Measurements from ENCODE around the gene KCNQ1OT1. TPM values are rescaled to one million over a fixed set of nuclear protein-coding genes. Genes with fewer than 3 reads are reported as not detected.

KCNQ1OT1 gene
- total RNA-seq, 1 donor, result 2.7 TPM

DNA sequence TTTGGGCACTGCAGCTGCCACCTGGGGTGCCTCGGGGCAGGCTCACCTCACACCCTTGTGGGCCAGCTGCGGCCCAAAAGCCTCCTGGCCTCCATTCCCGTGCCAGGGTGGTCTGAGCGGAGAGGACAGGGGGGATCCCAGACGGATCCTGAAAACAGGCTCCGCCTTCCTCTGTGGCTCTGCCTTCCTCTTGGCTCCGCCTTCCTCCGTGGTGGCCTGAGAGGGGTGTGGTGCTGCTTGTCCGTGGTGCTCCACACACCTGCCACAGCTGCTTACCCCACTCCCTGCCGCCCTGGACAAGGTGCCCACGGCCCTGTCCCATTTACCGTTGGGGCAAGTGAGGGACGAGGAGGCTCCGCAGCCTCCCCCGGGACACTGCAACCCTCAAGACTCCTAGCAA lies 23.2 kb upstream of the KCNQ1OT1 start:
- DNase-seq (ENCODE audit: low read depth in 2 of 3, low spot score in 2 of 3), result no peak

DNA sequence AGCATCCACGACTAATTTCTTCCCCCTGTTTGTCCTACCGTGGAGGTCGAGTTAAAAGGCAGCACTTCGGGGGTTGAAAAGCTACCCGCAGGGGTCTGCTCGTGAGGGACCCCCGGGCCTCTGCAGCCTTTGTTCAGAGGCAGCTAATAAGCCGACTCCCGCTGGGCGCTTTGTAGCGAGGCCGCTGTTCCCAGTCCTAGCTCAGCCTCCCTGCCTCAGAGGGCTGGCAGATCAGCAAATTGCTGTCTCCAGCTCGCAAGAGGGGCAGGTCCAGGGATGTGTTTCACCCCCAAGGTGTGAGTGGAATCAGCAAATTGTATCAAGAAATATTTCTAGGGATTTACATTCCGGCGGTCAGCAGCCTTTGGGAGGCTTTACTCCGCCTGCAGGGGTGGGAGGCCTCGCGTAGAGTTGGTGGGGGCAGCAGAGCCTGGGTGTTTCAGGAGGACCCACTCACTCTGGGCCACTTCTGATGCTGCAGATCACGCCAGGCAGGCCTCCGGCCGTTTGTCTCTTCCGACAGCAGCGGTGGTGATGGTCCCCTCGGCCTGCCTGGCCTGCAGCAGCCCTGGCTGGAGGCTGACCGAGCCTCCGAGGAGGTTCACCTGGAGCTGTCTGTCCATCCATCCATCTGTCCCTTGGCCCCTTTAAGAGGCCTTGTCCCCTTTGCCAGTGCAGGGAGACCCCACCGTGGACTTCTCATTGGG lies 21.6 kb upstream of the KCNQ1OT1 start:
- no peak for DNase-seq (ENCODE audit: low read depth in 2 of 3, low spot score in 2 of 3)

DNA sequence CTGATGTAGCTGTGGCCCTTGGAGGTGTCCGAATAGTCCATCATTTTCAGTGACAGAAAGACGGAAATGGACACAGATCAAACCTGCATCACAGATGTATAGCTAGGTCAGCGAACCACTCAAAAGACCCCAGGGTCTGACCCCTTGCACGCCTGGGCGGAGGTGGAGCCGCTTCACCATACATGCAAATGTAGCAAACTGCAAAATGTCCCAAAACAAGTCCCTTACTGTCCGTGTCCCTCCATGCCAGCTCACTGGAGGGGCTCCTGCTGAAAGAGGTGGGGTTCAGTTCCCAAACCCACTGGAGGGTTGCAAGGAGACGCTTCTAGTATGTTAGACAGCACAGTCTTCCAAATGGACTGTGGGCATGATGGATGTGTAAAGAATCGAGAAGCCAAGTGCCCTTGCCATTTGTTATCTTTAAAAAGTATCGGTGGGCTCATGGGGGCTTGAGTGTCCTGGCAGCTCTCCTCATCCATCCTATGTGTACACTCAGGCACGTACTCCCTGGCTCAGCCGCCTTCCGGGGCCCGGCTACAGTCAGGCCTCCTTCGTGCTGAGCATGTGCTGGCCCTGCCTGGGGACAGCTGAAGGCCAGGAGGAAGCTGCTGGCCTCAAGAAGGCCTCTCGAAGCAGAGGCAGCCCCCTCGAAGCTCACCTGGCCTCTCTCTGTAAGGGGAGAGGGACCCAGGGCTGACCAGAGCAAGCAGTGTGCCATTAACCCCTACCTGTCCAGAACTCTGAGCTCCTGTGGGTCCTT lies 20.2 kb upstream of the KCNQ1OT1 start:
- no peak for DNase-seq (ENCODE audit: low read depth in 2 of 3, low spot score in 2 of 3)

DNA sequence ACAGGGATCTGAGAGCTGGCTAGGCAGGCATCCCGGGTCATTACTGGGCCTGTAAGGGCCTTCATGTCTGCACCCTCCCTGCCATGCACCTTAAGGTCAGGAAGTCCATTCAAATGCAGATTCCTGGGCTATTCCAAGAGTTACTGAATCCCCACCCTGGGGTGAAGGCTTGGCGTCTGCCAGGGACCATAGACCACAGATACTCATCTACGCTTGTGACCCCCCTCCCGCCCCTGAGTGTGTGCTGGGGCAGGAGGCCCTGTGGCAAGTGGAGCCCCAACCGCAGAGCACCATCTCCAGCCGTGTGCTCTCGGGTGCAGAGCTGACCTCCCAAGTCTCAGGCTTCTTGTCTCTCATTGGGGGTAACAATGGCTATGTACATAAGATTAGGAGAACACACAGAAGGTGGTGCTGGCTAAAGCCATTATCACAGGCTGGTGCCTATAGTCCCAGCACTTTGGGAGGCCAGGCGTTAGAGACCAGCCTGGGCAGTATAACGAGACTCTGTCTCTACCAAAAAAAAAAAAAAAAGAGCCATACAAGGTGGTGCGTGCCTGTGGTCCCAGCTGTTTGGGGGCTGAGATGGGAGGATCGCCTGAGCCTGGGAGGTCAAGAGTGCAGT lies 19.1 kb upstream of the KCNQ1OT1 start:
- DNase-seq (ENCODE audit: low read depth in 2 of 3, low spot score in 2 of 3), result no peak

DNA sequence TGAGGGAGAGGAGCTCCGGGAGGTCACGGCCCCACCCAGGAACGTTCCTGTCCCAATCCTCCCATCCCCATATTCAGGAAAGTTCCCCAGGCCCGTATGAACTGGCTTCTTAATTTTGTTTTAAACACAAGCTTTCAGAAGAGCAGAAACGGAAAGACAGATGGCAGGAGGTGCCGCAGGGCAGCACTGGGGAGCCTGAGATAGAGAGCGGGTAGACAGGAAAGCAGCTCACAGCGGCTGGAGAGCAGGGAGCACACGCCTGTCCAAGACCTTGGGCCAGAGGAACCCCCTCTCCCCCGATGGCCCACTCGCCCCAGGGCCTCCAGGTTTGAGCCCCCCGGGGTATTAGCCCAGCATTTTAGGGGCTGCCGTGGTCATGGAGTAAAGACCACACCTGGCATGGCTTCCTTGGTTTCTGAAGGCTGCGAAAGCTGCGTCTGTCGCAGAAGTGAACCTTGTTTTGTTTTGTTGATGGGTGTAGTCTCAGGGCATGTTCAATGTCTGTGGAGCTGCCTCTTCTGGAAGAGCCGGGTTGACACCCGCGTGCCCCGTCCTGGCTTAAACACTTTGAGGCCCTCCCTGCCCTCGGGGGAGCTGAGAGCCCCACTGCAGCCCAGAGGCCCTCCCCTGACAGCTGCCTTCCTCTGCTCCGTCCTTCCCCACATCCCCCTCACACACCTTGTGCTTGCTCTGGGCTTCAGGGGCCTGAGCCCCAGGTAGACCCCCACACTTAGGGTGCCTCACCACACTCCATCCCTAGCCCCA lies 17.9 kb upstream of the KCNQ1OT1 start:
- DNase-seq (ENCODE audit: low read depth in 2 of 3, low spot score in 2 of 3), result no peak

DNA sequence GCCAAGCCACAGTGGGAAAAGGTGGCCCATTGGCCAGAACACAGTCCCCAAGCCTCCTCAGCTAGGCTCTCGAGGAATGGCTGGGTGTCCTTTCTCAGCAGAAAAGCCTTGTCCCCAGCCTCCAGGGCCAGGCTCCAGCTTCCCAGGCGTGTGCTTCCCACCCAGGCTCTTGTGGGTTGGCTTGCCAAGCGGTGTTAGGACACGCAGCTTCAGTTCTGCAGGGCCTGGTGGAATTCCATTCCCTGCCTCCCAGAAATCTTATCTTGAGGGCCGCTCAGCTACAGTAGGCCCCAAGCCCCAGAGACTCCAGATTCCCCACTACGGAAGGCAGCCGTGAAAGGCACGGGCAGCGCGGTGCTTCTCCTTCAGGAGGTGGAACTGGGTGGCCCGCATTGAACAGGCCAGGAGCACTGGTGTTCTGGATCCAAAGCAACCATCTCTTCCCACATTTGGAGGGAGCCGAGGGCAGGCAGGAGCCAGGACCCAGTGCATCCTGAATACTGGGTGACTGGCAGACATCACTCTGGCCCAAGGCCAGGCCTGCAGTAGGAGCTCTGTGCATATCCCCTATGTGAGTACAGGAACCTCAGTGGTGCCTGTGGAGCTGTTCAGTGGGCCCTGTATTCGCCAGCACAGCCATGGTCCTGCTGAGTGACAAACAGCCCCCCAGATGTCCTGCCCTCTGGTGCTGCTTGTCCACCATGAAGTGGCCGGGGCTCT lies 16.7 kb upstream of the KCNQ1OT1 start:
- DNase-seq (ENCODE audit: low read depth in 2 of 3, low spot score in 2 of 3), result no peak

DNA sequence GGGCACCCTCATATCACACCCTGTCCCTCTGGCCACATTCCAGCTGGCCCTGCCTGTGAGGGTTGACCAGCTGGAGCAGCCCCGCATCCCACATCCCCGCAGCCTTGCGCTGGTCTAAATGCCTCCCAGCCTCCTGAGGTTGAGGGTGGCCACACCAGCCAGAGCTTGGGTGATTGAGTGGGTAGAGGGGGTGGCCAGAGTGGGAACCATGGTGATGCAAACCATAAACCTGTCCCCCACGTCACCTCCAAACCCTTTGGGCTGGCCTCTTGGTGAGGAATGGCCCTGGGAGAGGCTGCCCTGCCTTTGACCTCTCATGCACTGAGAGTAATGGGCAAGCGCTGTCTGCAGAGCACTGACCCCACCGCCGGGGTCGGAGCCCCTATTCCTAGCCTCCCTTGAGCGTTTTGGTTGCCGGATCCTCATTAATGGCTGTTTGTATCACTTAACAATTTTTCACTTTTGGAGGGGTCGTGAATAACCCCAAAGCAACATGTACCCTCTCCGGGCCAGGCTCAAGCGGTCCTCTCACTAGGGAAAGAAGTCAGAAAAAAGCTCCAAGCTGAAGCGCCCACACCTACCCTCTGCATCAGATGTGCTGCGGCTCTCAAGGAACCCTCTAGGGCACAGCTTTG lies 16.0 kb upstream of the KCNQ1OT1 start:
- DNase-seq (ENCODE audit: low read depth in 2 of 3, low spot score in 2 of 3), result no peak

DNA sequence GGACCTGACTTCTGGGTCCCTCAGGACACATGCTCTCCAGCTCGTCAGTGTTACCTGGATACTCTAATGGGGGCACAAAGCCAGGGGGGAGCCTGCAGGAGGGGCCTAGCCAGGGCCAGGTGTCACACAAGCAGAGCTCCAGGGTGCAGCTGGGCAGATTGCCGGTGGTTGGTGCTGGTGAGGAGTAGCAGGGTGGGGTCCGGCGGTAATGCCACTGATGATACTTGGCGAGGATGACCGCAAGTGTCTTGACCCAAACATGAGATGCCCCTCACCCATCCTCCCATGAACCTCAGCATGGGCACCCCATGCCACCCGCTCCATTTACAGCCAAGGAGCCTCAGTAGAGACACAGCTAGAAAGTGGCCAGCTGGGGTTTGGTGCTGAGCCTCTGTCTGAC lies 15.1 kb upstream of the KCNQ1OT1 start:
- no peak for DNase-seq (ENCODE audit: low read depth in 2 of 3, low spot score in 2 of 3)

DNA sequence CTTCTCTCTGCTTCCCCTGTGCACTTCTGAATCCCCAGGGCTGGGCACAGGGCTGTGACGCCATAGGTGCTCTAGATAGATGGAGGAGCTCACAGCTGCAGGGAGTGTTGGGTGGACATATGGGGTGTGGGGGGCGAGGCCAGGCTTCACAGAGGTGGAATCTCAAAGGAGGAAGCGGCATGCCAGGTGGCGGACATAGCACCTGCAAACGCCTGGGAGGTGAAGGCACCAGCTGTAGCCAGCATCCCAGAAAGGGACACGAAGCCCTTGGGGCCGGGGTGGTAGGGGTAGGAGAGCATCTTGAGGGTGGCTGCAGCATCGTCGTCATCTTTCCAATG lies 14.6 kb upstream of the KCNQ1OT1 start:
- no peak for DNase-seq (ENCODE audit: low read depth in 2 of 3, low spot score in 2 of 3)

DNA sequence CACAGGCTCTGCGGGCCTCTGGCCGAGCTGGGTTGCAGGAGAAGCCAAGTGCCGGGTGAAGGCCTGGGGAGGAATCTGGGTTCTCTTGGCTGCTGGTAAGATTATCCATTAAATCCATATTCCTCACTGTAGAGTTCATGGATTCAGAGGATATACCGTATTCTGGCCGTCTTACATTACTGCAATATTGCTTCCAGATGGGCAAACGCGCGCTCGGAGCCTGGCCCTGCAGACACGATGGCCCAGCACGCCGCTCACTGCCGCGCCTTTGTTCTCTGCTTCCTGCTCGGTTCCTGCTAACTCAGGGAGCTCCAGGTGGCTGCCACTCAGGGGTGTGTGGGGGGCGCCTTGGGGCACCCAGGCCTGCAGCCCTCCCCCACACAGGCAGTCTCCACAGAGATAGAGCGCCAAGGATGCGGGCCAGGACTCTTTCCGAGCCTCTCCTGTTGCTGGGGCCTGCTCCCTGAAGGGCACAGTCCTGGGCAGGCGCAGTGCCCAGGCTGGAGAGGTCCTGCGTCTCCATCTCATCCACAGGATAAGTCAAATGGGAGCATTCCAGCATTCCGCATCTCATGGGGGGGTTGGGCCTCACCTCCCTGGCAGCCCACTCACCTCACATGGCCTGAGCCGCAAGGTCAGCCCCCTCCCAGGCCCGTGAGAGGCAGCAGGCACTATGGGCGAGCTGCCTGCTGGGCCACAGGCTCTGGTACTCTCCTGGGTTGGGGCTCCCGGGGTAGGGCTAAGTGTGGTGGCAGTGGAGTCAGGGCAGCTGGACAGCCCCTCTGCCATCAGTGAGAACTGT lies 14.1 kb upstream of the KCNQ1OT1 start:
- no peak for DNase-seq (ENCODE audit: low read depth in 2 of 3, low spot score in 2 of 3)

DNA sequence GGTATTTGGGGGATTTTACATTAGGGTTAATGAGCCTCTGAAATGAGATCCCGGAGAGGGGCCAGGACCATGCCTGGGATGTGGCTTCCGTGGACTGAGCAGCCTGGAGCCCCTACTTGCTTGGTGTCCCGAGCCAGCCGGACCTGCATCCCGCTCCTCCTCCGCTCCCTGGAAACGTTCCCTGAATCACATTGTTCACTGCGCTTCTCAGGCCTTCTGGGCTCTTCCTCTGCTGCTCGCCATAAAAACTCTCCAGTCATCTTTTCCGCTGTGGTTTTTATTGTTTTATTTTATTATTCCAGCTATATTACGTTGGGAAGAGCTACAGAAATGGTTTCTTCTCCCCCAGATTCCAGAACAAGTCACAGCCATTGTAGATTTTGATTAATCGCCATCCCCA lies 13.3 kb upstream of the KCNQ1OT1 start:
- DNase-seq (ENCODE audit: low read depth in 2 of 3, low spot score in 2 of 3), result no peak

DNA sequence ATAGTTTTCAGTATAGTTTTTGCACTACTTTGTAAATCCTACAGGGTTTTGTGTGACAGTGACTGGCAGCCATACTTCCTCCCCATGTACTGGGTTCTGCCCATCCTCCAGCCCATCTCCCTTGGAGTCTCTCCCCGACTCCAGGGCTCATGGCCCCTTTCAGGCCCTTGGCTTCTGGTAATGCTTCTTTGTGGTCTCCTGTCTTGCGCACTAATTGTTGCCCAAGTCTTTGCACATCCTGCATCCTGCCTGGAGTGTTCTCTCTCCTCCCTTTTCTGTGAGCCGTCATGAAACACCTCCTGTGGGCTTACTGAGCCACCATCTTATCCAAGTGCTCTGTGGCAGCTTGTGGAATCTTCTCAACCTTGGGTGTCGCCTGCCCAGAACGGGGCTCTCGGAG lies 11.4 kb upstream of the KCNQ1OT1 start:
- no peak for DNase-seq (ENCODE audit: low read depth in 2 of 3, low spot score in 2 of 3)

DNA sequence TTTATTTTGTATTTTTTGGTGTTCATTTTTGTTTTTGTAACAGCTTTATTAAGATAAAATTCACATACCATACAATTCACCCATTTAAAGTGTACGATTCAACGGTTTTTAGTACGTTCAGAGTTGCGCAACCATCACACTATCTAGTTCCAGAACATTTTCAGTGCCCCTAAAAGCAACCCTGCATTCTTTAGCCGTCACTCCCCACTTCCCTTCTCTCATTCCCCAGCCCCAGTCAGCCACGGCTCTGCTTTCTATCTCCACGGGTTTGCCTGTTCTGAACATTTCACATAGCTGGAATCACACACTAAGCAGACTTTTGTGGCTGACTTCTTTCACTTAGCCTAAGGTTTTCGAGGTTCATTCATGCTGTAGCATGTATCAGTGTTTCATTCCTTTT lies 9.6 kb upstream of the KCNQ1OT1 start:
- no peak for DNase-seq (ENCODE audit: low read depth in 2 of 3, low spot score in 2 of 3)

DNA sequence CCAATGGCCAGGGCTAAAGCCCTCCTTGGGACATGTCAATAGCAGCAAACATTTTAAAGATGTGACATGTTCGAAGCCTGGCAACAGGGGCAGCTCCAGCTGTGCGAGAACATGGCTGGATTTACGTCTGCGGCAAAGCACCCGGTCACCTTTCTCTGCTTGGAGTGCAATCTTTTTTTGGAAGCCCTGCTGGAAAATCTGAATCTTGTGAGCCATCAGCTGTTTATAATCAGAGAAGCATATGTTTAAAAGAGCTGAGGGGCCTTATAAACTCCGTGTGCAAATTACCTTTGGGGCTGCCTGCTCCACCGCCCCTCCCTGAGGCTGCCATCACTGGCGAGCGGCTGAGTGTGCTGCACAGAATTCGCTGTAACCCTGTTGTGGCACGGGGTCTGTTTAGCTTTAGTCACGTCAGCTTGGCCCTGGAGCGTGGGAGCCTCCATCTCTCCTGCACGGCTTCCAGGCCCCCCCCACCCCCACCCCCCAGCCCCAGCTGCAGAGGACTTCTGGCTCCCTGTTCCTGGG lies 9.0 kb upstream of the KCNQ1OT1 start:
- no peak for DNase-seq (ENCODE audit: low read depth in 2 of 3, low spot score in 2 of 3)

DNA sequence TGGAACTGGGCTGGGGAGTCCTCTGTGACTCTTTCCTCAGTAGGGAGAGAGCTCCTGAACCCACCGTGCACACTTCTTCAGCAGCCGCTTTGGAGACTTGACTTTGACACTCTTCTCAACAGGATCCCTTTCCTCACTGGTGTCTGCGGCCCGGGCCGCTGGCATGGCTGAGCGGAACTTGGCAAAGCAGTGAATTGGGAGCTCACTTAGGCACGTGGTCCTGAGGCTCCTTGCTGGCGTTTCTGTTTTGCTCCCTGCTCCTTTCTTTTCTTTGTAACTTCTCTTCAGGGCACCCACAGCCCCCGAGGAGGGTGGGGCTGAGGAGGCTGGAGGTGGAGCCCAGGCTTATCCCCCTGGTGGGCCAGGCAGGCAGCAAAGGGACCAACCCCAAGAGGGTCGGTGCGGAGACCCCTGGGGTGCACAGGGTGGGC lies 8.4 kb upstream of the KCNQ1OT1 start:
- no peak for DNase-seq (ENCODE audit: low read depth in 2 of 3, low spot score in 2 of 3)

DNA sequence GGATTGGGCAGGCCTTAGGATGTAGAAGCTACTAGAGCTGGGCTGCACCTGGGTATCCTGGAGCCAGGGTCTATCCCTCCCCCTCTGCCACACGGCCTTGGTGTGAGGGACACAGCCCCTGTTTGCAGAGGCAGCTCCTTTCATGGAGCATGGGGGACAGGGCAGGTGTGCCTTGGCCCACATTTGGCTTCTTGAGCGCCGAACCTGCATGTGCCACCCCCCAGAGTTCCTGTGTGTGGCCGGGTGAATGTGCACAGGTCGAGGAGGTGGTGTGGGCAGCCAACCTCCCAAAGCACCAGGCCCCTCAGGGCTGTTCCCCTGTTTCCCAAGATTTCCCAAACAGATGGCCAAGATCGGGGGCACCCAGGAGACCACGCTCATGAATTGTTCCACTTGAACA lies 7.9 kb upstream of the KCNQ1OT1 start:
- no peak for DNase-seq (ENCODE audit: low read depth in 2 of 3, low spot score in 2 of 3)

DNA sequence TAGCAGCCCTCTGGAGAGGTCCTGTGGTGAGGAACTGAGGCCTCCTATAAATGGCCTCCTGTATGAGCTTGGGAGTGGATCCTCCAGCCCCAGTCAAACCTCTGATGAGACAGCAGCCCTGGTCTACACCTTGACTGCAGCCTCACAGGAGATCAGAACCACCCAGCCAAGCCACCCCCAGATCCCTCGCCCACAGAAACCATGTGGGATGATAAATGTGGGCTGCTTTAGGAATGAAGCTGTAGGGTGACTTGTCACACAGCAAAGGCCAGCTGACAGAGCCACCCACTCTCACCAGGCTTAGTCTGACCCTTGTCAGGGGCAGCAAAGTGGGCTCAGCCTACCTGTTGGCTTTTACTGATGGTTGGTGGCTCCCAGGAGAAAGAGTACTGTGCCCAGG lies 6.5 kb upstream of the KCNQ1OT1 start:
- no peak for DNase-seq (ENCODE audit: low read depth in 2 of 3, low spot score in 2 of 3)

DNA sequence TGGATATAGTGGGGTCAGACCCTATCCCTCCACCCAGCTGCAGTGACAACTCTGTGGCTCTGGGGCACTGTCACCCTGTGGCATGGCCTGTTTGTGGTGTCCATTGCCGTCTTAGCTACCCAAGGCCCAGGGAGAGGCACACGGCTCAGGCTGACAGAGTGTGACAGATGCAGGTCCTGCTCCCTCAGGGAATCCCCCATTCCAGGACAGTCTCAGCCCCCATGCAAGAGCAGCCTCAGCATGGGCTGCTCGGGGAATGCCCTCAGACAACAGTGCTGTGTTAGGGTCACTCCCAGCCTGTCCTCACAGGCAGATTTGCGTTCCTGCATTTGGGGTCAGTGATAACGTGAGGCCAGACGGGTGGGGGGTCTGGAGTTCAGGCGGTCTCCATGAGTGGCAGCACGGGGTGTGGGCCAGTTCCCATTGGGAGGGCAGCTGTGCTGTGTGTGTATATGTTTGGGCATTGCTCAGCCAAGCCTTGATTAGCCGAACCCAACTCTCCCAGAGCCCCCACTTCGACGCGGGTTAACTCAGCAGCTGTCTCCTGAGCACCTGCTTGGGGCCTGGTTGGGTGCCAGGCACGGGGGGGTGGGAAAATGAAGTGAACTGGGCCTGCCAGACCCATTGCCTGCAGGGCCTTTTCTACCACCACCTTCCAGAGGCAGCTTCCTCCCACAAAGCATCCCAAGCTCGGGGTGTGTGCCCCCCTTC lies 5.3 kb upstream of the KCNQ1OT1 start:
- DNase-seq (ENCODE audit: low read depth in 2 of 3, low spot score in 2 of 3), result no peak

DNA sequence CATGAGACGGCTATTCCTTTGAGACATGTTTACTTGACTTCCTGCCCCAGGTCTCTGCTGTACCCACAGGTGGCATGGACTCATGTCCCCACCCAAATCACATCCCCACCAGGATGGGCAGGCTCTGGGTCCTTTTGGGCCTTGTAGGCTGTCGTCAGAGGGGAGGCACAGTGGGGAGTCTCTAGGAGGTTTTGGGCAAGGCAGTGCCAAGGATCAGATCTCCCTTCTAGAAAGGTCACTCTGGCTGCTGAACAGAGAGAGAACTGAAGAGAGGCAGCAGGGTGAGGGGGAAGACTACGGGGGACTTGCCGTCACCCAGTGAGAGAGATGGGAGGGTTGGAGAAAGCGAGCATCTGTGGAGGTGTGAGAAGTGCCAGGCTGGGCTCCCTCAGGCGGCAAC lies 4.6 kb upstream of the KCNQ1OT1 start:
- DNase-seq (ENCODE audit: low read depth in 2 of 3, low spot score in 2 of 3), result no peak

Data from hematopoietic multipotent progenitor cell (in vitro differentiated cells).